ENCODE data around the gene BBX. TPM values are rescaled to one million over a fixed set of nuclear protein-coding genes. Genes with fewer than 3 reads are reported as not detected.

The BBX gene
- total and polyA plus RNA-seq, 2 donors from 2014 or later = 8.1 to 85.8 TPM

DNA sequence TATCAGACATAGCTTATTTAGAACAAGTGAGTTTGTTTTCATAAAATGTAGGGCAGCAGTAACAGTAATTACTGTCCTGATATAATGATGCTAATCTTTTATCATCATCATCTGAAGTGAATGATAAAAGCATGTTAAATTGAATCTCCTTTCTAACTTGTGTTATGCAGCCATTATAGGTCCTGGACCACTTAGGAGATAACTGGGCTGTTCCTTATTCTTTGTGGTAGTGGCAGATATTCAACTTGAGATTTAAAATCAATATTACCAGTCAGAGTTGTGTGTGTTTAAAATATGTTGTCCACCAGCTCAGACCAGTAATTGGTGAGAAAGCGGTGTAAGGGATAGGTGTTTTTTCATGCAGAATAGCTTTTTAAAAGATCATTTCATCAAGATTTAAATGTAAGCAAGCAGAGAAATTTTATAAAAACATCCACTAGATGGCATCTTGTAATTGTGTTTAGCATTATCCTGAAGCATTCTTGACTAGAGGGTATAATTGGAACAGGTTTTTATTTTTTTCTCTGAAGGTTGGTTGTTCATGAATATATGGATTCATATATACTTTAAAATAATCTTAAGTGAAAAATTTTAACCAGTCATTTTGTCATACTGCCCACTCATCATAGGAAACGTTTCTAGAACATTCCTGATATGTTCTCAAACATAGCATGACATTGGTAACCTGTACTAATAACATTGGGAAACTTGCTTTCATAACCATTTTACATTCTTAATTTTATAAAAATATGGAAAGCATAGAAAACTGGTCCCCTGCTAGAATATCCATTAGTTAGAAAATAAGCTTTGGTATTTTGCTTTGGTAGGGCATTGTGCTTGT lies 153.9 kb downstream of the BBX start:
- DNase-seq (peak in 2 of 5 donors; percentile 27 to 35), FAIRE-seq (peak; percentile 95)
- intact Hi-C loops (cut with DNase I) = no loop called here
- Histone ChIP-seq H3K36me3 (ENCODE audit: control insufficient read depth in 2 of 3, insufficient read depth in 3 of 3, low read length in 3 of 3) (no peaks in the 10 kb centered on the region), H3K4me1 (ENCODE audit: control insufficient read depth in 2 of 3, insufficient read depth in 2 of 3, low read depth in 1 of 3, low read length in 3 of 3) (peaks cover 0 to 2% (median 0%) of the 10 kb centered on the region in 3 donors), H3K9ac (ENCODE audit: low read length in 3 of 3) (no peak overlapping the region), H3K4me3 (ENCODE audit: low read length in 3 of 3) (no peak overlapping the region), H3K9me3 (ENCODE audit: control insufficient read depth in 2 of 3, insufficient read depth in 1 of 3, low read length in 3 of 3) (no peaks in the 10 kb centered on the region), H3K27me3 (ENCODE audit: control insufficient read depth, insufficient read depth, low read length) (no peaks in the 10 kb centered on the region), H3K27ac (ENCODE audit: low read depth in 2 of 2, low read length in 2 of 2) (no peak overlapping the region)
- TF ChIP-seq, protein P1, sequence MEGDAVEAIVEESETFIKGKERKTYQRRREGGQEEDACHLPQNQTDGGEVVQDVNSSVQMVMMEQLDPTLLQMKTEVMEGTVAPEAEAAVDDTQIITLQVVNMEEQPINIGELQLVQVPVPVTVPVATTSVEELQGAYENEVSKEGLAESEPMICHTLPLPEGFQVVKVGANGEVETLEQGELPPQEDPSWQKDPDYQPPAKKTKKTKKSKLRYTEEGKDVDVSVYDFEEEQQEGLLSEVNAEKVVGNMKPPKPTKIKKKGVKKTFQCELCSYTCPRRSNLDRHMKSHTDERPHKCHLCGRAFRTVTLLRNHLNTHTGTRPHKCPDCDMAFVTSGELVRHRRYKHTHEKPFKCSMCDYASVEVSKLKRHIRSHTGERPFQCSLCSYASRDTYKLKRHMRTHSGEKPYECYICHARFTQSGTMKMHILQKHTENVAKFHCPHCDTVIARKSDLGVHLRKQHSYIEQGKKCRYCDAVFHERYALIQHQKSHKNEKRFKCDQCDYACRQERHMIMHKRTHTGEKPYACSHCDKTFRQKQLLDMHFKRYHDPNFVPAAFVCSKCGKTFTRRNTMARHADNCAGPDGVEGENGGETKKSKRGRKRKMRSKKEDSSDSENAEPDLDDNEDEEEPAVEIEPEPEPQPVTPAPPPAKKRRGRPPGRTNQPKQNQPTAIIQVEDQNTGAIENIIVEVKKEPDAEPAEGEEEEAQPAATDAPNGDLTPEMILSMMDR (IDR thresholded peaks at IDR 0.05; ENCODE audit: borderline replicate concordance, extremely low read depth, insufficient read depth) = peak; percentile 27

DNA sequence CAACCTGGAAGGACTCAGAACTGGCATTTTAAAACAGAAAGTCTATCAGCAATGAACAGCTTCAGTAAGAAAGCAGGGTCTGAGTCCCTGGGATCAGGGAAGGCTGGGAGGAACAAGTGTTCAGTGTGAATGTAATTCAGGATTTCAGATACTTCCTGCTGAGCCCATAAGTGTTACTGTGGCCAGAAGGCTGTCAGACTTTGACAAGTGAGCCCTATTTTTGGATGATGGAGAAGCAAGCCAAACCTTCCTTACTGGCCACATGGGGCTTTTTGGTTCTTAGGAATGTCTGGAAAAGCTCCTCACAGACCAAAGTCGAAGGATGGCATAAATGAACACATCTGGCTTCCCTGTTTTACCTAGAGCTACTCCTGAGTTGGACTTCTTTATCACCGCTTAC lies 157.2 kb downstream of the BBX start:
- H3K4me1 ChIP-seq (ENCODE audit: control insufficient read depth in 2 of 3, insufficient read depth in 2 of 3, low read depth in 1 of 3, low read length in 3 of 3) = peaks cover 0 to 5% (median 0%) of the 10 kb centered on the region in 3 donors
- no peak for DNase-seq
- H3K27ac ChIP-seq (ENCODE audit: low read depth in 2 of 2, low read length in 2 of 2) = no peak overlapping the region
- H3K36me3 ChIP-seq (ENCODE audit: control insufficient read depth in 2 of 3, insufficient read depth in 3 of 3, low read length in 3 of 3) = no peaks in the 10 kb centered on the region
- no peaks in the 10 kb centered on the region for H3K9me3 ChIP-seq (ENCODE audit: control insufficient read depth in 2 of 3, insufficient read depth in 1 of 3, low read length in 3 of 3)
- no peak for FAIRE-seq
- intact Hi-C loops (cut with DNase I) = no loop called here
- no peaks in the 10 kb centered on the region for H3K27me3 ChIP-seq (ENCODE audit: control insufficient read depth, insufficient read depth, low read length)
- TF ChIP-seq, protein P1 (IDR thresholded peaks at IDR 0.05; ENCODE audit: borderline replicate concordance, extremely low read depth, insufficient read depth) = no peak
- no peak overlapping the region for H3K9ac ChIP-seq (ENCODE audit: low read length in 3 of 3)
- no peak overlapping the region for H3K4me3 ChIP-seq (ENCODE audit: low read length in 3 of 3)

DNA sequence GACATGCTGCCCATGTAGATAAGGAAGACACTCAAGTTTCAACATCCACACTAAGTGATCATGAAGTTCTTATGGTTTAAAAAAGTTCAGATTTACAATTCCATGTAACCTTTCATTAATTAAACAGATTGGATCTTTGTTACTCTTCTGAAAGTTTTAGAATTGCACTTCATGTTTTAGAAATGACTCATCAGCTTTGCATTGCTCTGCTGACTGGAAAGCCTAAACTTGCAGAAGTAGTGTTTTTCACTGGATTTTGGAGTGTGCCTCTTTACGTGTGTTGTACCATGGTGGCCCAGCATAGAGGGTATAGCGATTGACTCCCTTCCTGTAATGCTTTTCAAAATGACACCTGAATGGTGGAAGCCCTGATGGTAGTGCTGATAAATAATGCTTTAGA lies 157.9 kb downstream of the BBX start:
- intact Hi-C loops (cut with DNase I) = no loop called here
- Histone ChIP-seq H3K4me1 (ENCODE audit: control insufficient read depth in 2 of 3, insufficient read depth in 2 of 3, low read depth in 1 of 3, low read length in 3 of 3) (peaks cover 0 to 5% (median 0%) of the 10 kb centered on the region in 3 donors), H3K27me3 (ENCODE audit: control insufficient read depth, insufficient read depth, low read length) (no peaks in the 10 kb centered on the region), H3K4me3 (ENCODE audit: low read length in 3 of 3) (no peak overlapping the region), H3K27ac (ENCODE audit: low read depth in 2 of 2, low read length in 2 of 2) (no peak overlapping the region), H3K36me3 (ENCODE audit: control insufficient read depth in 2 of 3, insufficient read depth in 3 of 3, low read length in 3 of 3) (no peaks in the 10 kb centered on the region), H3K9me3 (ENCODE audit: control insufficient read depth in 2 of 3, insufficient read depth in 1 of 3, low read length in 3 of 3) (no peaks in the 10 kb centered on the region), H3K9ac (ENCODE audit: low read length in 3 of 3) (no peak overlapping the region)
- FAIRE-seq (no peak), DNase-seq (no peak)
- TF ChIP-seq, protein P1 (IDR thresholded peaks at IDR 0.05; ENCODE audit: borderline replicate concordance, extremely low read depth, insufficient read depth) = no peak

All from kidney (tissue), 14 donors.